Sigmoid colon (tissue), 3 donors: ENCODE data around the gene PRPH2.
"Not testable (repeated sequence)": the region's sequence is repeated elsewhere in the genome, so short reads cannot be mapped to it uniquely, and the experiment has no call there.

Source experiments
- POLR2A ChIP-seq, 2 donors: fragments of 450-650 bp; IDR thresholded peaks; one replicate each; pipeline ENCODE4 v1.6.1; 2016; ENCODE audit warnings: antibody characterized with exemption in 2 of 2, mild to moderate bottlenecking in 2 of 2, moderate library complexity in 2 of 2
- TF ChIP-seq, protein P1 (sequence below), 4 experiments: fragments of 450-650 bp in 3 of 4; fragments of 200-600 bp in 1 of 4; IDR thresholded peaks; one replicate each; pipeline ENCODE4 v1.5.1; 2016 to 2019; ENCODE audit warnings: antibody characterized with exemption in 4 of 4, mild to moderate bottlenecking in 3 of 4, moderate library complexity in 2 of 4

DNA sequence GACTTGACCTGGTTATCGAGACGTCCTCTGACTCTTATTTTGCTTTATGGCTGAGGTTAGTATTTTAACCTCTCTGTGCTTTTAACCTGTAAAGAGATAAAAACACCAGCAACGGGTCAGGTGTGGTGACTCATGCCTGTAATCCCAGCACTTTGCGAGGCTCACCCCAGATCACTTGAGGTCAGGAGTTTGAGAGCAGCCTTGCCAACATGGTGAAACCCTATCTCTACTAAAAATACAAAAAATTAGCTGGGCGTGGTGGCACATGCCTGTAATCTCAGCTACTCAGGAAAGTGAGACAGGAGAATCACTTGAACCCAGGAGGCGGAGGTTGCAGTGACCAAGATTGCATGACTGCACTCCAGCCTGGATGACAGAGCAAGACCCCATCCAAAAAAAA lies 48.0 kb downstream of the PRPH2 start:
- TF ChIP-seq, protein P1, sequence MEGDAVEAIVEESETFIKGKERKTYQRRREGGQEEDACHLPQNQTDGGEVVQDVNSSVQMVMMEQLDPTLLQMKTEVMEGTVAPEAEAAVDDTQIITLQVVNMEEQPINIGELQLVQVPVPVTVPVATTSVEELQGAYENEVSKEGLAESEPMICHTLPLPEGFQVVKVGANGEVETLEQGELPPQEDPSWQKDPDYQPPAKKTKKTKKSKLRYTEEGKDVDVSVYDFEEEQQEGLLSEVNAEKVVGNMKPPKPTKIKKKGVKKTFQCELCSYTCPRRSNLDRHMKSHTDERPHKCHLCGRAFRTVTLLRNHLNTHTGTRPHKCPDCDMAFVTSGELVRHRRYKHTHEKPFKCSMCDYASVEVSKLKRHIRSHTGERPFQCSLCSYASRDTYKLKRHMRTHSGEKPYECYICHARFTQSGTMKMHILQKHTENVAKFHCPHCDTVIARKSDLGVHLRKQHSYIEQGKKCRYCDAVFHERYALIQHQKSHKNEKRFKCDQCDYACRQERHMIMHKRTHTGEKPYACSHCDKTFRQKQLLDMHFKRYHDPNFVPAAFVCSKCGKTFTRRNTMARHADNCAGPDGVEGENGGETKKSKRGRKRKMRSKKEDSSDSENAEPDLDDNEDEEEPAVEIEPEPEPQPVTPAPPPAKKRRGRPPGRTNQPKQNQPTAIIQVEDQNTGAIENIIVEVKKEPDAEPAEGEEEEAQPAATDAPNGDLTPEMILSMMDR (IDR thresholded peaks at IDR 0.05), result not testable (repeated sequence)
- not testable (repeated sequence) for TF ChIP-seq POLR2A (IDR thresholded peaks at IDR 0.05)
